Mesenchymal stem cell (in vitro differentiated cells and primary cell): Measurements from ENCODE around the gene ZNF652. TPM values are rescaled to one million over a fixed set of nuclear protein-coding genes. Genes with fewer than 3 reads are reported as not detected.
A peak's percentile ranks its signal among the peaks of the same experiment; 100 is the strongest.

Experiments
- DNase-seq: peaks from one replicate; pipeline ENCODE4 v3.0.0-alpha.2; 2013
- H2AFZ ChIP-seq: one replicate; pipeline ENCODE4 v1.6.1; 2013; ENCODE audit warnings: low read depth, mild to moderate bottlenecking, control low read depth, inconsistent platforms, low read length, moderate library complexity
- H2AK5ac ChIP-seq: 2 replicates; pipeline ENCODE4 v1.6.1; 2013; ENCODE audit warnings: low read length, moderate library complexity, mild to moderate bottlenecking, inconsistent platforms; ENCODE audit not compliant: severe bottlenecking
- H2BK120ac ChIP-seq: one replicate; pipeline ENCODE4 v1.6.1; 2013; ENCODE audit warnings: low read depth, mild to moderate bottlenecking, inconsistent platforms, low read length, moderate library complexity
- H2BK12ac ChIP-seq, 2 experiments: one replicate each; pipeline ENCODE4 v1.6.1; 2013; ENCODE audit warnings: inconsistent platforms in 2 of 2, low read length in 2 of 2, mild to moderate bottlenecking in 2 of 2, moderate library complexity in 2 of 2, control low read depth in 1 of 2
- H2BK15ac ChIP-seq: one replicate; pipeline ENCODE4 v1.6.1; 2013; ENCODE audit warnings: mild to moderate bottlenecking, low read depth, inconsistent platforms; ENCODE audit not compliant: poor library complexity, severe bottlenecking
- H2BK5ac ChIP-seq: 2 replicates; pipeline ENCODE4 v1.6.1; 2013; ENCODE audit warnings: low read depth, mild to moderate bottlenecking, low read length, control low read depth, inconsistent platforms; ENCODE audit not compliant: poor library complexity, severe bottlenecking
- H3K14ac ChIP-seq, 2 experiments: one replicate each; pipeline ENCODE4 v1.6.1; 2013; ENCODE audit warnings: inconsistent platforms in 2 of 2, low read length in 2 of 2, control low read depth in 1 of 2, mild to moderate bottlenecking in 1 of 2, moderate library complexity in 1 of 2
- H3K18ac ChIP-seq, 2 experiments: one replicate each; pipeline ENCODE4 v1.6.1; 2013; ENCODE audit warnings: inconsistent platforms in 2 of 2, low read length in 2 of 2, control low read depth in 1 of 2, low read depth in 1 of 2, mild to moderate bottlenecking in 1 of 2
- H3K23ac ChIP-seq, 2 experiments: one replicate each; pipeline ENCODE4 v1.6.1; 2013; ENCODE audit warnings: inconsistent platforms in 2 of 2, low read length in 2 of 2, mild to moderate bottlenecking in 2 of 2, moderate library complexity in 2 of 2, control low read depth in 1 of 2
- H3K27ac ChIP-seq: 2 replicates; pipeline ENCODE4 v1.5.1; 2013; ENCODE audit warnings: mild to moderate bottlenecking, moderate library complexity, low read length, control low read depth, inconsistent platforms; ENCODE audit not compliant: poor library complexity, severe bottlenecking
- H3K27me3 ChIP-seq, 2 experiments: 2 replicates each; pipeline versions ENCODE4 v1.6.1 to v1.7.0; 2013; ENCODE audit warnings: low read length in 2 of 2, mild to moderate bottlenecking in 2 of 2, moderate library complexity in 2 of 2, control low read depth in 1 of 2, inconsistent platforms in 1 of 2; ENCODE audit not compliant: control insufficient read depth in 1 of 2, insufficient read depth in 1 of 2
- H3K36me3 ChIP-seq, 2 experiments: 2 replicates each; pipeline versions ENCODE4 v1.6.1 to v1.7.0; 2013; ENCODE audit warnings: low read length in 2 of 2, control low read depth in 1 of 2, inconsistent platforms in 1 of 2, low read depth in 1 of 2, mild to moderate bottlenecking in 1 of 2; ENCODE audit not compliant: insufficient read depth in 2 of 2, control insufficient read depth in 1 of 2
- H3K4ac ChIP-seq, 2 experiments: one replicate each; pipeline ENCODE4 v1.6.1; 2013; ENCODE audit warnings: inconsistent platforms in 2 of 2, low read length in 2 of 2, mild to moderate bottlenecking in 2 of 2, moderate library complexity in 2 of 2, control low read depth in 1 of 2, low read depth in 1 of 2
- H3K4me1 ChIP-seq: 2 replicates; pipeline ENCODE4 v1.6.1; 2013; ENCODE audit warnings: low read depth, low read length, control low read depth; ENCODE audit not compliant: control insufficient read depth, insufficient read depth
- H3K4me2 ChIP-seq: 2 replicates; pipeline ENCODE4 v1.6.1; 2013; ENCODE audit warnings: low read length, mild to moderate bottlenecking, inconsistent platforms; ENCODE audit not compliant: poor library complexity, severe bottlenecking
- H3K4me3 ChIP-seq, 2 experiments: 2 replicates each; pipeline versions ENCODE4 v1.5.1 to v1.7.0; 2013; ENCODE audit warnings: low read length in 2 of 2, mild to moderate bottlenecking in 2 of 2, control low read depth in 1 of 2, low read depth in 1 of 2; ENCODE audit not compliant: insufficient read depth in 1 of 2
- H3K79me1 ChIP-seq: replicated peaks from 2 replicates; pipeline ENCODE4 v1.6.1; 2013; ENCODE audit warnings: mild to moderate bottlenecking, control low read depth, low read length, inconsistent platforms; ENCODE audit not compliant: poor library complexity, severe bottlenecking
- H3K9ac ChIP-seq: 2 replicates; pipeline ENCODE4 v1.7.0; 2013; ENCODE audit warnings: mild to moderate bottlenecking, low read length, moderate library complexity
- H3K9me3 ChIP-seq: 2 replicates; pipeline ENCODE4 v1.7.0; 2013; ENCODE audit warnings: mild to moderate bottlenecking, low read length; ENCODE audit not compliant: control insufficient read depth
- H4K8ac ChIP-seq: one replicate; pipeline ENCODE4 v1.6.1; 2013; ENCODE audit warnings: inconsistent platforms, mild to moderate bottlenecking, low read length, moderate library complexity
- H4K91ac ChIP-seq: one replicate; pipeline ENCODE4 v1.6.1; 2013; ENCODE audit warnings: mild to moderate bottlenecking, low read length, inconsistent platforms
- WGBS: methylation state at CpG from one replicate; pipeline ENCODE4 v1.1.7; 2013; ENCODE audit warnings: mixed read lengths; 5-methylcytosine and 5-hydroxymethylcytosine counted together
- polyA plus RNA-seq, 2 experiments: library from polyadenylated mRNA; stranded (reverse); fragments of 200-250 nt; gene quantifications; one replicate each; pipeline ENCODE4 v1.2.3, GENCODE V29; 2013

ZNF652 gene
- 13.6 TPM for polyA plus RNA-seq (2013, experiment 1 of 2)
- polyA plus RNA-seq (2013, experiment 2 of 2): 14.5 TPM

GRCh38 chr17:49361902-49362722 lies at the start of gene ZNF652:
ZNF652 (minus strand) TSS chr17:49362250; CDS start chr17:49317725, 44,525 bp downstream.
- no peaks in the 10 kb centered on the region for H3K36me3 ChIP-seq
- H4K8ac ChIP-seq: peak within 1 kb of the TSS; percentile 91
- H3K4me3 ChIP-seq: peak within 1 kb of the TSS; percentile 90 to 96
- no peaks in the 10 kb centered on the region for H3K9me3 ChIP-seq
- H3K4me2 ChIP-seq: peak within 1 kb of the TSS; percentile 94
- peaks cover 11% of the 10 kb centered on the region for H3K4me1 ChIP-seq
- peak within 1 kb of the TSS in 1 of 2 experiments; percentile 21 for H2BK12ac ChIP-seq
- H3K18ac ChIP-seq: peak within 1 kb of the TSS; percentile 87 to 100
- H2BK5ac ChIP-seq: peak within 1 kb of the TSS; percentile 68
- H3K9ac ChIP-seq: peak within 1 kb of the TSS; percentile 90
- DNase-seq: peak; percentile 76
- H3K23ac ChIP-seq: peak within 1 kb of the TSS in 1 of 2 experiments; percentile 99
- H3K79me1 ChIP-seq: peaks cover 6% of the 10 kb centered on the region
- under 1% methylated on average over 23 of the region's 106 CpGs for whole genome bisulfite sequencing
- H2BK15ac ChIP-seq: peak within 1 kb of the TSS; percentile 67
- peak within 1 kb of the TSS; percentile 74 for H3K27ac ChIP-seq
- H2AFZ ChIP-seq: peak within 1 kb of the TSS; percentile 75
- no peak within 1 kb of the TSS for H2AK5ac ChIP-seq
- H2BK120ac ChIP-seq: peak within 1 kb of the TSS; percentile 87
- peak within 1 kb of the TSS; percentile 0 to 89 for H3K4ac ChIP-seq
- H4K91ac ChIP-seq: peak within 1 kb of the TSS; percentile 90
- H3K14ac ChIP-seq: peak within 1 kb of the TSS; percentile 82 to 100
- no peaks in the 10 kb centered on the region for H3K27me3 ChIP-seq

- 99% methylated on average over 14 of the region's 14 CpGs for WGBS
- no peak overlapping the region for H2BK120ac ChIP-seq
- peaks cover 64 to 90% of the 10 kb centered on the region in 2 experiments for H3K36me3 ChIP-seq
- H2AFZ ChIP-seq: no peak overlapping the region
- H3K79me1 ChIP-seq: peaks cover 30% of the 10 kb centered on the region
- peaks cover 7% of the 10 kb centered on the region for H3K4me1 ChIP-seq
- H3K27me3 ChIP-seq: no peaks in the 10 kb centered on the region
- no peak overlapping the region for H3K4me2 ChIP-seq
- H4K91ac ChIP-seq: no peak overlapping the region
- H3K9ac ChIP-seq: no peak overlapping the region
- no peak overlapping the region for H4K8ac ChIP-seq
- no peak overlapping the region for H3K27ac ChIP-seq
- no peak for DNase-seq
- H3K23ac ChIP-seq: no peak overlapping the region
- no peaks in the 10 kb centered on the region for H3K9me3 ChIP-seq
- no peak overlapping the region for H2BK12ac ChIP-seq
- H2BK5ac ChIP-seq: no peak overlapping the region
- H2BK15ac ChIP-seq: no peak overlapping the region
- H3K4ac ChIP-seq: no peak overlapping the region
- H3K18ac ChIP-seq: no peak overlapping the region
- no peak overlapping the region for H3K14ac ChIP-seq
- no peak overlapping the region for H2AK5ac ChIP-seq
- H3K4me3 ChIP-seq: no peak overlapping the region
Measured at GRCh38 chr17:49409066-49409465, 47.0 kb upstream of the ZNF652 start.

GRCh38 chr17:49407981-49408501 lies 46.0 kb upstream of the ZNF652 start:
- Histone ChIP-seq H3K9ac (no peak overlapping the region), H3K18ac (no peak overlapping the region), H2BK12ac (no peak overlapping the region), H3K4me1 (peaks cover 2% of the 10 kb centered on the region), H3K27me3 (no peaks in the 10 kb centered on the region), H3K4me3 (no peak overlapping the region), H3K23ac (no peak overlapping the region), H2AK5ac (no peak overlapping the region), H3K9me3 (no peaks in the 10 kb centered on the region), H3K14ac (no peak overlapping the region), H3K79me1 (peaks cover 28% of the 10 kb centered on the region), H2BK5ac (no peak overlapping the region), H2BK15ac (no peak overlapping the region), H3K4ac (no peak overlapping the region), H2AFZ (no peak overlapping the region), H3K36me3 (peaks cover 73 to 95% of the 10 kb centered on the region in 2 experiments), H3K4me2 (no peak overlapping the region), H4K8ac (no peak overlapping the region), H3K27ac (no peak overlapping the region), H4K91ac (no peak overlapping the region), H2BK120ac (no peak overlapping the region)
- WGBS: 23% methylated on average over 9 of the region's 9 CpGs
- DNase-seq: peak; percentile 71

- no peak overlapping the region for H3K4ac ChIP-seq
- no peaks in the 10 kb centered on the region for H3K4me1 ChIP-seq
- H2BK5ac ChIP-seq: no peak overlapping the region
- no peak overlapping the region for H3K18ac ChIP-seq
- H3K36me3 ChIP-seq: peaks cover 76 to 91% of the 10 kb centered on the region in 2 experiments
- WGBS: 95% methylated on average over 9 of the region's 9 CpGs
- DNase-seq: no peak
- no peak overlapping the region for H2AFZ ChIP-seq
- H3K4me3 ChIP-seq: no peak overlapping the region
- no peak overlapping the region for H2BK15ac ChIP-seq
- no peak overlapping the region for H2AK5ac ChIP-seq
- H3K9ac ChIP-seq: no peak overlapping the region
- H3K9me3 ChIP-seq: no peaks in the 10 kb centered on the region
- H3K79me1 ChIP-seq: peaks cover 18% of the 10 kb centered on the region
- no peak overlapping the region for H2BK12ac ChIP-seq
- no peak overlapping the region for H3K27ac ChIP-seq
- H4K8ac ChIP-seq: no peak overlapping the region
- no peak overlapping the region for H3K14ac ChIP-seq
- no peak overlapping the region for H4K91ac ChIP-seq
- H3K23ac ChIP-seq: no peak overlapping the region
- H3K27me3 ChIP-seq: no peaks in the 10 kb centered on the region
- H2BK120ac ChIP-seq: no peak overlapping the region
- H3K4me2 ChIP-seq: no peak overlapping the region
Measured at GRCh38 chr17:49407086-49407485, 45.0 kb upstream of the ZNF652 start.
